Endometrium (tissue), 2 donors: ENCODE results near the gene ITGA11.

Source experiments
- FAIRE-seq: peaks from 2 replicates; lab custom pipeline; 2012; peaks lifted over from hg19 to GRCh38; lab: Jason Lieb, UNC
- donor health status: control.
- donor health status: control.

The ITGA11 gene

DNA sequence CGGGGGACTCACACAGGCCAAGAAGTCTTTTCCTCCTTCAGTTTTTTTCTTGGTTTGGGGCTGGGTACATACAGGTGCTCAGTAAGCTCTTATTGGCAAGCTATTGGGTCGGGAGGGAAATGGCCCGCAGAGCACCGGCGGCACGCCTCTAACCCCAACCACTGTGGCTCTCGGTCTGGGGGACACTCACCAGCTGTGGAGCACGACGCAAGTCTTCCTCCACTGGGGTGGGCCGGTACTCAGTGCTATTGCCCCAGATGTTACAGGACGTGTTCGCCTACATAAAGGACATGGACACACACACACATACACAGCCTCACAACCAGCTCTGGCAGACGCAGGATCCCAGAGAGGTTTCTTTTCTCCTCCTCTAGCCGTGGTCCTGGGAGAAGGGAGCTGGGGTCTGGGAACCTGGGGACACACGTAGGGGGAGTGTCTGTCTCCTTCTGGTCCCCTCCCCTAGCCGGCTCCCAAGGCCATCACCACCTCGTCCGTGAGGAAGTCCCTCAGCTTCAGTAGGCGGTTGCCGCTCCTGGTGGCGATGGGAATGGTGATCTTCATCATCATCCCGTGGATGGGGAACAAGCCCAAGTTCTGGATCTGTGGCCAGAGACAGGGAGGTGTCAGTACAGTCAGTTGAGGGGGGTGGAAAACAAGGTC is 121.0 kb downstream of the ITGA11 start:
- FAIRE-seq, result no peak

DNA sequence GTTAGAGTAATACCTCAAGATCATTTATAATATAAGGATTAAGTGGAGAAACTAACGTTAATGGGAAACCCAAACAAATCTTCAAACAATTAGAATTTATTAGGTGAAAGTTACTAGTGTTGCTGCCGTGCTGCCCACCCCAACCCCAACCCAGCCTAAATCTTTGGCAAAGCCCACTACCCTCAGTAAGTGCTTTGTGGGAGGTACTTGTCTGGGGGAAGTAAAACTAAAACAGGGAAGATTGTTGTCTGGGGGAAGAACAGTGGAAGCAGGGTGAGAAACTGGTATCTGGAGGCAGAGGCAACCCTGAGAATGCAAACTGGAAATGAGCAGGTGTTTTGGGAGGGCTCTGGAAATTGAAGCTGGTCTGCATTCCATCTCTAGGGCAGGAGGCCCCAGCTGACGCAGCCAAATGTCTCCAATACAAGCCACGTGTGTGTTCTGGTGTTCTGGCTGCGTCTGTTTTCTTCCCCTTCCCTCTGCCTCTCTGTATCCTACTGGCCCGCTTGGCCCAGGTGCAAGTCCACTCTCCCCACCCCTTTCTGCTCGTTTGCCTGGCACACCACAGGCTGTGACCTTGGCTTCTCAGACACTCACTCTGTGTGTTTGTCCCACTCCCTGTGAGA is 121.7 kb downstream of the ITGA11 start:
- FAIRE-seq, result no peak

DNA sequence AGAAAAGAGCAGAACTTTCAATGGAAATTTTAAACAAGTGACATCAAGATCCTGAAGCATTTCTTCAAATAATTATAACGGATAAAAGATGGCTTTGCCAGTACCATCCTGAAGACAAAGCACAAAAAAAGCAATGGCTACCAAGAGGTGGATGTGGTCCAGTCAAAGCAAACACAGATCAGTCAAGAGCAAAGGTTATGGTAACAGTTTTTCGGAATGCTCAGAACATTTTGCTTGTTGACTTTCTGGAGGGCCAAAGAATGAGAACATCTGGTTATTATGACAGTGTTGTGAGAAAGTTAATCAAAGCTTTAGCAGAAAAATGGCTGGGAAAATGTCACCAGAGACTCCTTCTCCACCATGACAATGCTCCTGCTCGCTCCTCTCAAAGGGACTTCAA is 122.9 kb downstream of the ITGA11 start:
- peak; percentile 95 for FAIRE-seq

DNA sequence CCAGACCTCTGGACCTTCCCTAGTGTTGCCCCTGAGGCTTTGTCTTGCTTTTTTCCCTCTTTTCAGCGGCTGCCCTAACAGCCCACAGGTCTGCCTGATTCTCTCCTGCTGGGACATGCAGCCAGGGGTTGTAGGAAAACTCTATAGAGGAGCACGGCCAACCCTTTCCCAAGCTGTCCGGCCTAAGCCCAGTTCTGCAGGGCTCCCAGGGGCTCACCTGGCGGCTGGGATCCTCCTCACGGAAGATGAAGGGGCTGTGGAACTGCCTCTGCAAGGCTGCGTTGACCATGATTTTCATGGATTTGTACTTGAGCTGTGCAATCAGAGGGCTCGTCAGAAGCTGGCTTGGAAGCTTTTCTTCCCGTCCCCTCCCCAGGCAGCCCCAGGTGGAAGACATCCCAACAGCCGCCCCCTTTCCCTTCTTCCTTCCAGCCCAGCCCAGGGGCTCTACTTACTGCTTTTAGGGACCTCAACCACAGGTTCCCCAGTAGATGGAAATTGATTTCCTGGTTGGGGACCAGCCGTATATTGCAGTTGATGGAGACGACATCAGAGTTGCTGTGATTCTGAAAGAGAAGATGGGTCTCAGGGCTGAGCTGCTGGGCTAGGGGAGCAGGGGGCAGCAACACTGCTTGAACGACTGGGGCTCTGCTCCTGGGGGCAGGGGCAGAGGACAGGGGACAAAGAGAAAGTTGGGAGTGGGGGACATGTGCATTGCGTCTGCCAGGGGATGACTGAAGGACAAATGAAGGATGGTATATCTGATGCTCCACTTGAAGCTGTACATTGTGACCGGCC is 124.6 kb downstream of the ITGA11 start:
- FAIRE-seq, result no peak

DNA sequence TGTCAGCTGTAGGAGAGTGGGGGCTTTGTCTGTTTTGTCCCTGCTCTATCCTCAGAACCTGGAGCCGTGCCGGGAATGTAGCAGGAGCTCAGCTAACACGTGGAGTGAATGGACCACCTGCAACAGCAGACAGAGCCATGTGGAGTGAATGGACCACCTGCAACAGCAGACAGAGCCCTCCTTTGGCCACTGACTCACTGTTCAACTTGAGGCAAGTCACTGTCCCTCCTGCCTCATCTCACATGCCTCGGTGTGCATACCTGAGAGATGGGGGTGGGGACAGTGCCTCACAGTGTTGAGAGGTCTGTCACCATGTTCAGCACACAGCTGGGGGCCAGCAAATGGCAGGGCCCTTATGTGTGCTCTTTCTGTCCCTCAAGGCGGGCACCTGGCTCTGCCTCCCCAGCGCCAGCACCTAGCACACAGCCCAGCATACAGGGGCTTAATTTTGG is 126.5 kb downstream of the ITGA11 start:
- FAIRE-seq, result no peak

DNA sequence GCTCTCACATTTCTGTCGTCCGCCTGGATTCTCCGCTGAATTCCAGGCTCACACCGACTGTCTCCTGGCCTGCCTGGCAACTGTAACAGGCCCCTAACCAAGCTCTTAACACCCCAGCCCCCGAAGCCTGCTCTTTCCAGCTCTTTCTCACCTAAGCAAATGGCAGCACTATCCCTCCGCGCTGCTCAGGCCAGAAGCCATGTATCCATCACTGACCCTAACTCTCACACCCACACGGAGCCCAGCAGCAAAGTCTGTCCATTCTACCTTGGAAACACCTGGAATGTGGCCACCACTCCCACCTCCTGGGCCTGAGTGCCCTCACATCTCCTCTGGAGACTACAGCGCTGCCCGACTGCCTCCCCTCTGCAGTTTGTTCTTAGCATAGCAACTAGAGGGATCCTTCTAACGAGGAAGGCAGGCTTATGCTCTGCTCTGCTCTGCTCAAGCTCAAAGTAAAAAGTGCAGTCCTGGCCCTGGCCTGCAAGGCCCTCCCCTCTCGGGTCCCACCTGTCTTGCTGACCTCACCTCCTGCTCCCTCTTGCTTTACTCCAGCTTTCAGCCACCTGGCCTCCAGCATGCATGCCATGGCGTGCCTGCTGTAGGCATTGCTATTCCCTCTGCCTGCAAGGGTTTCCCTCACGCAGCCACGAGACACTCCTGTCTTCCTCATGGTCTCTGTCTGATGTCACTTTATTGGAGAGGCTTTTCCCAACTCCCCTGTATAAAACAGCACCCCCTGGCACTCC is 127.2 kb downstream of the ITGA11 start:
- no peak for FAIRE-seq

DNA sequence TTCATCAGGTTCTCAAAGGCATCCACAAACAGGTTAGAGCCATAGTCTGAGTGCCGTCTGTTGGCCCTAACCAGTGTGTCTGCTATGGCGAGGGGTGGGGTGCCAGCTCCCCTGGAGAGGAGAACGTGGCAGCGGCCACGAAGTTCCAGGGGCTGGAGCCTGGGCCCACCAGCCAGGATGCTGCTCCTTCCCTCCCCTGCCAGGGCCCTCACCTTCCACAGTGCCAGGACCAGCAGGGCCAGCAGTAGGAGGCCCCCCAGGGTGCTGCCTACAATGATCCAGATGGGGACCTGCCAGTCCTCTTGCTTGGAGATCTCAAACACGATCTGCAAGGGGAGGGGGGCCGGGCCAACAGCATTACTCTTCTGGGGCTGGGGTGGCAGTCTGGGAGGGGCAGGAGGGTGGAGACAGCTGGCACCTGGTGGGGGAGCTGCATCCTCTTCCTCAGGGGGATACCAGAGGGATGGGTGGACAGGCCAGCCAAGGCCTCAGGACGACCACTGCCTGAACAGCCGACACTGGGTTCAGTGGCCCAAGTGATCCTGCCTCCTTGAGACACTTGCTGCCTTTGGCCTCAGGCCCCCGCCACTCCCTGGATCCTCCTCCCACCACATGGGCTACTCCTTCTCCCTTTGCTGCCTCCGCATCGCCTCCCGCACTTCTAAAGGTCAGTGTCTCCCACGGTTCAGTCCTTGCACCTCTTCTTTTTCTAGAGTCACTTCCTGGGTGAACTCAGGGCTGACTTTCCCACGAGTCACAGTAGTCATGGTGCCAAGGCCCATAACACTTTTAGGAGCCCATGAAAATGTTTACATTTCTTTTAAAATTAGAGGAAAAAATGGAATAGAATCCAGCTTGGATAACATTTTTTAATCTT is 128.2 kb downstream of the ITGA11 start:
- FAIRE-seq, result no peak

DNA sequence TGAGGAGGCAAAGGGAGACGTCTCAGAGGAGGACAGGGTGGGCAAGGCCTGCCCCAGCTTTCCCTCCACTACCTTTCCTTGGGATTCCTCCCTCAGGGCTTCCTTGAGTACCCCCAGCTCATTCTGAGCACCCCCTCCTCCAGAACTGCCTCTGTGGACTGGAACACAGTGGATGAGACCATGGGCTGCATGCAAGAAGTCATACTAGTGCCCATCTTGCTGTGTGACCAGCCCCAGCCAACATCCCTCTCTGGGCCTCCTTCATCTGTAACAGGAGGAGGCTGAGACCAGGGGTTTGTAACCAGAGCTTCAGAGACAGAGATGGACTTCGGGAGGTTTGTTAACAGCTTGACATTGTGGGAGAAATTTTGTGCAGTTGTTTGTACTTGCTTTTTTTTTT is 128.8 kb downstream of the ITGA11 start:
- FAIRE-seq, result no peak

DNA sequence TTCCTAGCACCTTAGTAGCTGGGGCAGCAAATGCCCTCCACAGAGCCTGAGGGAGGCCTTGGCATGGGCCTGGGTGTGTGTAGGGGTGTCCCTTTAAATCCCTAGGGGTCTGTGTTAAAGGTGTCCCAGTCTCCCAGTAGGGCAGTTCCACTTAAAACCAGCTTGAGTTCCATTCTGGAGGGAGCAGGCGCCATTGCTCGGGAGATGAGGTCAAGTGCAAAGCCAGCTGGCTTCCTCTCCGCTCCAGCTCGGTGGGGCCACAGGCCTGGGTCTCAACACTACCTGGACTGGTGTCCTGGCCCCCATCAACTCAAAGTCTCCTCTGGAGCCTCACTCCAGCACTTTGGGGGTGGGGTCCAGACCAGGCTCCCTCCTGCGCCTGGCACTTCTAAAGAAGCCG is 129.2 kb downstream of the ITGA11 start:
- no peak for FAIRE-seq

DNA sequence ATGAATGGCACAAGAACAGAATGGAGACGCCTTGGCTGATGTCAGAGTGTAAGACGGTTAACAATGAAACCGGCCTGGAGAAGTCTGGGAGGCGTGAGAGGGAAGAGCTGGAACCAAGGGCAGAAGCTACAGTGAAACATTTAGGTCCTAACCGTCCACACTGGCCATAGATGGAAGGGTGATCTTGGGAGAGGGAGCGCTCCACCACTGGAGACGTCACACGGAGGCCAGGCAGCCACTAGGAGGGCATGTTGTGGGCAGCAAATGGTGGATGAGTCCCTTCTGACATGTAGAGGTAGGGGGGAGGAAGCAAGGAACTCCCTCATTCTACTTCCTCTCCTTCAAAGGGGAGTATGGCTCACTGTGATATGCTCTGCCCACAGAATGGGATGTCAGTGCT is 130.7 kb downstream of the ITGA11 start:
- FAIRE-seq, result no peak

DNA sequence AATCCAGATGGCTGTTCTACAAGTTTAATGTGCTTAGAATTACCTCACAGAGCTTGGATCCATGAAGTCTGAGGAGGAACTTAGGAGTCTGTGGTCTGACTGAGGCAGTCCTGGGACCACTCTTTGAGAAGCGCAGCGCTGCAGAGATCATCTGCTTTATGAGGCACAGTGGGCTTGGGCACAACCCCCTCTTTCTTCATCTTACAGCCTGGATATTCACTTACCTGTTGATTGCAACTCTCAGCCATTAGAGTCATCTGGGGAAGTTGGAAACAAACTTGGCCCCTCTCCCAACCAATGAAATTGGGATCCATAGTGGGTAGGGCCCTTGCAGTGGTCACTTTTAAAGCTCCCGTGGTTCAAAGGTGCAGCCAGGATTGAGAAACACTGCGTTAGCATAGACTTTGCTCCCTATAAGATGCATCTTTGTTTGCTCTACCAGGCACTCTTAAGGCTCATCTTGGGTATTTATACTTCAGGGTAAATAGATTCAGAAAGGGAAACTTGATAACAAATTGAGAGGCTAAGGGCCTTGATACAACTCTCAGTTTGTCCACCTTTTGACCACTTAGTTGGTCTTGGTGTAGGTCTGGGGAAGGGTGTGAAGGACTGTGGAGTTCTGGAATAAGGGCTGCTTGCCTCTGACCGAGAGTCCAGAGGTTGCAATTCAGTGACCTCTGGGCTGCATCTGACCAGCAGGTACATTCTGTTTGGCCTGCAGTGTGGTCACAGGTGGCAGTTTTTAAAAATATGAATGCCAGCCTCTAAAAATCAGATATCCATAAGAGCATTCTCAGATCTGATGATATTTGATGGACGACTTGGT is 131.6 kb downstream of the ITGA11 start:
- FAIRE-seq, result no peak

DNA sequence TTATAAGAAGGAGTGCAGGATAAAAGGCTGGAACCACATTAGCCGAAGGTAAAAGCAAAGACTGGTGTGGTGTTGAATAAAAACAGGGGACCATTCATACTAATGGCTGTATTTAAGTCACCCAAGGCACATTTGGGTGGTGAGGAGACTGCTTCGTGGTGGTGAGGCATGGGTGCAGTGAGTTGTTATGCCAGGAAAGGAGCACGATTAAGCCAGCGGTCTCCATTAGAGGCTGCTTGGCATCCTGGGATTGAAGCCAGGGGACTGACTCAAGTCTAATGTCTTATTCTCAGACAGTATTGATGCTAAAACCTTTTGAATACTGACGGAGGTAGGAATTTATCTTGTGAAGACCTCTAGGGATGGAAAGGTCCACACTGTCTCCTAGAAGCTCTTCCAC is 132.5 kb downstream of the ITGA11 start:
- no peak for FAIRE-seq

DNA sequence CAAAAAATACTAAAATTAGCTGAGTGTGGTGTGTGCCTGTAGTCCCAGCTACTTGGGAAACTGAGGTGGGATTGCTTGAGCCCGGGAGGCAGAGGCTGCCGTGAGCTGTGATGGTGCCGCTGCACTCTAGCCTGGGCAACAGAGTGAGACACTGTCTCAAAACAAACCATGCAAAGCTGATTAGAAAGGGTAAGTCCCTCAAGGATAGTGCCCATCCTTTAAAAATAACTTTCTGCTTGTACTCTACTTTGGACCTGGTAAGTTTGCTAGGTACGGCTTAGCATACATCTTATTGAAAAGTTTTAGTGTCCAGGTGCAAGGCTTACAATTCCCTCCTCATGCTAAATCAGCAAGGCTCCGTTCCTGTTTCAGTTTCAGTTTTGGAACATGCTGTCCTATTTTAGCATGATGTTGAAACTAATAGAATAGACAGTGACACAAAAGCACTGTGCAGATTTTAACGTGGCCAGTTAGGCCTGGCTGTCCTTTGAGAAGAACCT is 133.0 kb downstream of the ITGA11 start:
- FAIRE-seq, result no peak

DNA sequence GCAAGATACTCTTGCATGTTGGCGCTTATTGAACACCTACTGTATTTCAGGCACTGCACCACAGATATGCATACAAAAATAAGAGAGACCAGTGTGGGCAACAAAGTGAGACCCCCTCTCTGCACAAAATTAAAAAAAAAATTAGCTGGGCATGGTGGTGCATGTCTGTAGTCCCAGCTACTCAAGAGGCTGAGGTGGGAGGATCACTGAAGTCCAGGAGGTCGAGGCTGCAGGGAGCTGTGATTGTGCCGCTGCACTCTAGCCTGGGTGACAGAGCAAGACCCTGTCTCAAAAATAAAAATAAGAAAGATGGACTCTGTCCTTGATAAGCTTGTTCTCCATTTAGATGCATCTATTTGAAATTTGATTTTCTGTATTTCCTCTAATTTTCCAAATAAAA is 133.6 kb downstream of the ITGA11 start:
- FAIRE-seq, result no peak

DNA sequence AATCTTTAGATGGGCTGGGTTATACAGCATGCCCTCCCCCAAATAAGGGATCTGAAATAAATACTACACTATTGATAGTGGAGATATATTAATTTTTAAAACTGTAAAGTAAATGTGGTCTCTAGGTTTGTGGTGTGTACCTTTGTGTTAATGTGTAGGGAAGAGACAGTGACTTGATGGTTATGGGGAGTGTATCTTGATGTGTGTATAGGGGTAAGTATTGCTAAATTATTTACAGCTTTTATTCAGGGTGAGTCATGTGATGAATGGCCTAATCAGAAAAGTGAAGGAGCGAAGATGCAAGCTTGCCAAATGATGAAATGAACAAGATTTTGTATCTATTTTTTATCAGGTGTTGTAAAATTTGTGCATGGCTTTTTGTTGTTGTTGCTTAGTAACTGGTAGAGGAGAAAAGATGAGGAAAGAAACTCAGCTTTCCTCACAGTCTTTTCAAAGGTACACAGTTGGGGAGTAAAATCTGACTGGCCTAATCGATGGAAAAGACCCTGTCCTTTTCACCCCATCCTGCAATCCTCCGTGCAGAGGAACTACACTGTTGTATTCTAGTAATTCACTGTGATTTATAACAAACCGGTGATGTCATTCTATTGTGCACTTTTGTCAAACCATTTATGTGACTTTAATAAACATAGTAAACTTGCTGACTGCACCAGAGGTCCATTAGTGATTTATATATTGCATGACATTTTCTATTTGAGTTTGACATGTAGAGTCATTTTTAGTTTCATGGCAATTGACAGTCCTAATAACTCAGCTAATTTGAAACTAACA is 136.8 kb downstream of the ITGA11 start:
- no peak for FAIRE-seq

DNA sequence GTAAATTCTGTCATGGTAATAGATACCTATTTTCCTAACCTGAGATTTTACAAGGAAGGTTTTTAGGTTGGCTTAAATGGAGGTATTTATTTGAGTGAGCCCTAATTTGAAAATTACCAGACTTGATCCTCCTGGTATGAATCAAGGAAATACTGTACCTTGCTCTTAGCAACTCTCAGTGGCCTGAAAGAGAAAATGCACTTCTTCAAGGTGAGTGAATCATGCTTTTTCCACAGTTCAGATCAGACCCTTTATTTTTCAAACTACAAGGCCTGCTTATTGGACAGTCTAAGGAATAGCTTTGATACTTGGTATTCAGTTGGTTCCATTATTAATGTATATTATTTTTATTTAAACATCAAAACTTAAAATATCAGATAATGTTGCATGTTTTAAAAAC is 139.0 kb downstream of the ITGA11 start:
- FAIRE-seq, result no peak

DNA sequence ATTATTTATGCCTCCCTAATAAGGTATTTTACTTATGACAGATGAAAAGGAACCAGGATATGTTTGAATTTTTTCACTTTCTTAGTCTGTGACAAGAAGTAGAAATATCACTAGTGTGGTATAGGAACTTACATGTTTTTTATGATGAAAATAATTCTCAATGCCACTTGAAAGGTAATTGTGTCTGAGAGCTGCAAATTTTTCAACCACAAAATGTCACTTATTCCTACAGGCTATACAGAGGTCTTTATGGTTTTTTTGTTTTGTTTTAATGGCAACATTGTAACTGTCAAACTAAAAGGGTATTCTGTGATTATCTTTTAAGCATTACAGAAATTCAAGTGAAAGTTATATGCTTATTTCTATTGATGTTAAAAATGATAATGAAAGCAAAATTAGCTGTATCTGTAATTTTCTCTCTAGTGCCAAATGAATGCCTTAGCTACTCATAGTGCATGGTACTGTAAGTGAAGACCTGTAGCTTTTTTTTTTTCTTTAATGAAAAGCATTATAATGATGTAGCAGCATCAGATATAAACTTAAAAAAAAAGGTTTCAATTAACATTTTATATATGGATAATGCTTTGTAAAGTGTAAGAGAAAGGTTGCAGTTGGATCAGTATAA is 139.7 kb downstream of the ITGA11 start:
- no peak for FAIRE-seq

DNA sequence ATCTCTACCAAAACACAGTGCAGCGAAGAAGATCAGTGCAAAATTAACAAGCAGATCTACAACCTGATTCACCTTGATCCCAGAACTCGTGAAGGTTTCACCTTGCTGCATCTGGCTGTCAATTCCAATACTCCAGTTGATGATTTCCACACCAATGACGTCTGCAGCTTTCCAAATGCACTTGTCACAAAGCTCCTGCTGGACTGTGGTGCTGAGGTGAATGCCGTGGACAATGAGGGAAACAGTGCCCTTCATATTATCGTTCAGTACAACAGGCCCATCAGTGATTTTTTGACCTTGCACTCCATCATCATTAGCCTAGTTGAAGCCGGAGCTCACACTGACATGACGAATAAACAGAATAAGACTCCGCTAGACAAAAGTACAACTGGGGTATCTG is 141.2 kb downstream of the ITGA11 start:
- FAIRE-seq, result no peak
